Measurements from ENCODE around the gene PDSS2. TPM values are rescaled to one million over a fixed set of nuclear protein-coding genes. Genes with fewer than 3 reads are reported as not detected.

The PDSS2 gene
- total RNA-seq, 1 donor from 2014 or later, result 15.2 TPM

- Mint-ChIP-seq H3K4me1 (ENCODE audit: unreplicated experiment) (peaks cover 17% of the 10 kb centered on the region), H3K27me3 (peaks cover 11% of the 10 kb centered on the region), H3K9me3 (no peaks in the 10 kb centered on the region), H3K4me3 (peak overlapping the region; percentile 94), H3K27ac (peak overlapping the region; percentile 94), H3K36me3 (peaks cover 3% of the 10 kb centered on the region)
- no peak for TF ChIP-seq CTCF (conservative IDR thresholded peaks at IDR 0.05)
- peak; percentile 81 for DNase-seq (ENCODE audit: extremely low spot score, unreplicated experiment)
Measured at GRCh38 chr6:107115695-107116327, 343.6 kb downstream of the PDSS2 start.

GRCh38 chr6:107114926-107115694 is 344.3 kb downstream of the PDSS2 start, which contains the start of gene BEND3:
Gene BEND3, minus strand, starts transcription at chr6:107115515. Its CDS starts 16,230 bp downstream, at chr6:107099285.
- Mint-ChIP-seq H3K27me3 (peaks cover 11% of the 10 kb centered on the region), H3K4me1 (ENCODE audit: unreplicated experiment) (peaks cover 17% of the 10 kb centered on the region), H3K9me3 (no peaks in the 10 kb centered on the region), H3K27ac (peak within 1 kb of the TSS; percentile 94), H3K4me3 (peak within 1 kb of the TSS; percentile 94), H3K36me3 (peaks cover 3% of the 10 kb centered on the region)
- TF ChIP-seq CTCF (conservative IDR thresholded peaks at IDR 0.05), result no peak
- peak; percentile 75 for DNase-seq (ENCODE audit: extremely low spot score, unreplicated experiment)

DNA sequence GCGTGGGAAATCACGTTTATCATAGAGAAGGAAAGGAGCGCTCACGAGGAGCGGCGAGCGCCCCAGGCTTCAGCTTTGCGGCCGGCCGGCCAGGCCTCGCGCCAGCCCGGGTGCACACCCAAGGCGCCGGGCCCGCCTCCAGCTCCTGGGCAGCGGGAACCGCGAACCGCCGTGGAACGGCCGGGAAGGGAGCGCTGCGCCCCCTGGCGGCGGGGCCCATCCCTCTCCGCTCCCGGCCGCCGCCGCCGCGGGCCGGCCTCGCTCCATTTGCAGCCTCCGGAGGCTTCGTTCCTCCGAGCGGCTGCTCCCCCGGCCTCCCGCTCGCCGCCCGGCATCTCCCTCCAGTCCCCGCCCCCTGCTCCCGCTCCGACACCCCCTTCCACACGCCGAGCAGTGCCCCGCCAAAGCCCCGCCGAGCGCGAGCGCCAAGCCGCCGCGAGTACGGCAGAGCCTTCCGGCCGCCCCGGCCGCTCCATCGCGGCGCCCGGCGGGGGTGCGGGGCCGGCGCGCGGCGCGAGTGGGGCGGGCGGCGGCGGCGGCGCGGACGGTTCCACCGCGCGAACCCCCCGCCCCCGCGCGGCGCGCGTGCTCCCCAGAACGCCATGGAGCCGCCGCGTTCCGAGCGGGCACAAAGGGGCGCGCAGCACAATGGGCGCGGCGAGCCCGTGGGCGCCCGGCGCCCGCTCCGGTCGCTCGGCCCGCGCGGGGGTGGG is 345.0 kb downstream of the PDSS2 start:
- Mint-ChIP-seq H3K4me1 (ENCODE audit: unreplicated experiment) (peaks cover 17% of the 10 kb centered on the region), H3K36me3 (peaks cover 3% of the 10 kb centered on the region), H3K9me3 (no peaks in the 10 kb centered on the region), H3K4me3 (peak overlapping the region; percentile 94), H3K27me3 (peaks cover 11% of the 10 kb centered on the region), H3K27ac (peak overlapping the region; percentile 92)
- peak; percentile 97 for TF ChIP-seq CTCF (conservative IDR thresholded peaks at IDR 0.05)
- peak; percentile 94 for DNase-seq (ENCODE audit: extremely low spot score, unreplicated experiment)

DNA sequence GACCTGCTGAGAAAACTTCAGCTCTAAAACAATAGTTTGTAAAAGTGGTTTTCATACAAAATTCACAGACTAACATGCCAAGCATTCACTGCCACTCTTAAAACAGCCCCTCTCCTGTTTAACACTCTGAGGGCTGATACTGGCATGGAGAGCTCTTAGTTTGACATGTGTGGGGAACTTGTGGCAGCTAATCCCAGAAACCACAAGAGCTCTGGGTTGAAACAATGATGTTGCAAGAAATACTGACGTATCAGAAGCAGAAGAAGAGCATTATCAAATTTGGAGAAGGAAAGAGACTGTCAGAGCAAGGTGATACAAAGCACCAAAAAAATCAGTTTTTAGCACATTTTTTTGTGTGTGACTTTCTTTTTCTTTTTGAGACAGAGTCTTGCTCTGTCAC is 349.2 kb downstream of the PDSS2 start:
- Mint-ChIP-seq H3K9me3 (no peaks in the 10 kb centered on the region), H3K4me1 (ENCODE audit: unreplicated experiment) (peaks cover 15% of the 10 kb centered on the region)

More for the DNA sequence above, 349.2 kb downstream of the PDSS2 start:
- DNase-seq (ENCODE audit: extremely low spot score, unreplicated experiment), result no peak
- Mint-ChIP-seq H3K27ac (no peak overlapping the region), H3K36me3 (peaks cover 3% of the 10 kb centered on the region), H3K27me3 (no peaks in the 10 kb centered on the region), H3K4me3 (peak overlapping the region; percentile 2)
- no peak for TF ChIP-seq CTCF (conservative IDR thresholded peaks at IDR 0.05)
